ENCODE measurements around the gene TWF1.

TWF1 gene

DNA sequence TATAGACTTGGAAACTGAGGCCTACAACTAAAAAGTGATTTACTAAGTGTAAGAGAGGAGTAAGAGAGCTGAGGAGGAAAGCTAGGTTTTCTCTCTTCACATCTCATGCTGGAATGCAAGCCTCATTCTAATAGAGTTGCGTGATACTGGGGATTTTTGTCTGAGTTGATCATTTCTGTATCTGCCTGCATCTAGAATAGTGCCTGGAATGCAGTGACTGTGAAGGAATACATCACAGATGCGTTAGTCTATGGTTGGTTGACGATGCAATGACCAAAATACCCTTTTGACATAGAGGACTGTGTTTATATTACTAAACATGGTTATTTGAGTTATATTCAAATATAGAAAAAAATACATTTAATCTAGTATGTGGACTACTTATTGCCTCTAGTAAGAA is 20.6 kb upstream of the TWF1 start:
- TF ChIP-seq, protein P1, sequence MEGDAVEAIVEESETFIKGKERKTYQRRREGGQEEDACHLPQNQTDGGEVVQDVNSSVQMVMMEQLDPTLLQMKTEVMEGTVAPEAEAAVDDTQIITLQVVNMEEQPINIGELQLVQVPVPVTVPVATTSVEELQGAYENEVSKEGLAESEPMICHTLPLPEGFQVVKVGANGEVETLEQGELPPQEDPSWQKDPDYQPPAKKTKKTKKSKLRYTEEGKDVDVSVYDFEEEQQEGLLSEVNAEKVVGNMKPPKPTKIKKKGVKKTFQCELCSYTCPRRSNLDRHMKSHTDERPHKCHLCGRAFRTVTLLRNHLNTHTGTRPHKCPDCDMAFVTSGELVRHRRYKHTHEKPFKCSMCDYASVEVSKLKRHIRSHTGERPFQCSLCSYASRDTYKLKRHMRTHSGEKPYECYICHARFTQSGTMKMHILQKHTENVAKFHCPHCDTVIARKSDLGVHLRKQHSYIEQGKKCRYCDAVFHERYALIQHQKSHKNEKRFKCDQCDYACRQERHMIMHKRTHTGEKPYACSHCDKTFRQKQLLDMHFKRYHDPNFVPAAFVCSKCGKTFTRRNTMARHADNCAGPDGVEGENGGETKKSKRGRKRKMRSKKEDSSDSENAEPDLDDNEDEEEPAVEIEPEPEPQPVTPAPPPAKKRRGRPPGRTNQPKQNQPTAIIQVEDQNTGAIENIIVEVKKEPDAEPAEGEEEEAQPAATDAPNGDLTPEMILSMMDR (IDR thresholded peaks at IDR 0.05; ENCODE audit: insufficient read depth, low read depth, low read length, missing control alignments) = no peak
- no peak for DNase-seq (ENCODE audit: low read depth)
- H3K4me3 ChIP-seq (ENCODE audit: low read depth, low read length) = no peak overlapping the region

DNA sequence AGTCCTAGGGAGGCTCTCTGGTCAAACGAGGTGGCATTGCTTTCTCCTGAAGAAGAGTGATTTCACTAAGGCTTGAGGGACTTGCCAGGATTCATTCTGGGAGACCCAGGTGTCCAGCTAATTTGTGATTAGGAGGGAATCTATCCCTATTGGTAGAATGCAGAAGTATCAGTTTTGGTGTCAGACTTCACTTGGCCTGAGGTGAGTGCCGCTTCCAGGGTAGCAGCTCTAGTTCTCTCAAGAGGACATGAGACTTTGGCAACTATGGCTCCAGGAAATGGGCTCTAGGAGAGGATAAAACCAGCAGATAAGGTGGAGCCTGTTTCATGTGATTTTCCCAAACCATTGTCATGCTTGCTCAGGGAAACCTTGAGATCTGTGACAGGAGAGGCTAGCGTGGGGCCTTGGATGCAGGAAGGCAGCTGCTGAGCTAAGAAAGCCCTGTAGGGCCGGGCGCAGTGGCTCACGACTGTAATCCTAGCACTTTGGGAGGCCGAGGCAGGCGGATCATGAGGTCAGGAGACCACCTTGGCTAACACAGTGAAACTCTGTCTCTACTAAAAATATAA is 18.2 kb upstream of the TWF1 start:
- TF ChIP-seq, protein P1 (IDR thresholded peaks at IDR 0.05; ENCODE audit: insufficient read depth, low read depth, low read length, missing control alignments) = no peak
- no peak for DNase-seq (ENCODE audit: low read depth)
- no peak overlapping the region for H3K4me3 ChIP-seq (ENCODE audit: low read depth, low read length)

DNA sequence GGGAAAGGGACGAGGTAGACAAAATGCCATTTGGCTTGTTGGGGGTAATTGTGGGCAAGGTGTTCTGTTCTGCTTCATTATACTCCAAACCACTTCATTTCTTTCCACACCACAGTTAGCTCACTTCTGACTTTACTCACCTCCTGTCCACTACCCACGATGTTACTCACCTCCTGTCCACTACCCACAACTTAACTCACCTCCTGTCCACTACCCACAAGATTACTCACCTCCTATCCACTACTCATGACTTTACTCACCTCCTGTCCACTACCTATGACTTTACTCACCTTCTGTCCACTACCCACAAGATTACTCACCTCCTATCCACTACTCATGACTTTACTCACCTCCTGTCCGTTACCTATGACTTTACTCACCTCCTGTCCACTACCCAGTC is 10.1 kb upstream of the TWF1 start:
- no peak overlapping the region for H3K4me3 ChIP-seq (ENCODE audit: low read depth, low read length)
- TF ChIP-seq, protein P1 (IDR thresholded peaks at IDR 0.05; ENCODE audit: insufficient read depth, low read depth, low read length, missing control alignments) = no peak
- no peak for DNase-seq (ENCODE audit: low read depth)

DNA sequence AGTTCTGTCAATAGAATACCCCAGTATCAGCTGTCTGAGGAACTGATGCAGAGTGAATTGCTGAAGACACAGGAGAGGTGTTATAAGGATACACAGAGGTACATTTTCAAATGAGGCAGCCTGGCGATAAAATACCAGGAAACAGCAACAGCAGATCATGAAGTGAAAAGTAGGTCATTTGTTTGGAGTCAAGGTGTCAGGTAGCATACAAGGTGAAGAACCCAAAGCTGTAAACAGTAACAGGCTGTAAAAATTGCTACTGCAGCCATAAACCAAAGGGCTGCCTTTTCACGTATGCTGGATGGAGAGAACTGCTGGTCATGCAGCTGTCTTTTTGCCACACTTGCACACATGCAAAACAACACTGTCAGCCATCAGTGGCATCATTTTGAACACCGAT is 9.3 kb upstream of the TWF1 start:
- DNase-seq (ENCODE audit: low read depth) = no peak
- H3K4me3 ChIP-seq (ENCODE audit: low read depth, low read length) = no peak overlapping the region
- TF ChIP-seq, protein P1 (IDR thresholded peaks at IDR 0.05; ENCODE audit: insufficient read depth, low read depth, low read length, missing control alignments) = no peak

DNA sequence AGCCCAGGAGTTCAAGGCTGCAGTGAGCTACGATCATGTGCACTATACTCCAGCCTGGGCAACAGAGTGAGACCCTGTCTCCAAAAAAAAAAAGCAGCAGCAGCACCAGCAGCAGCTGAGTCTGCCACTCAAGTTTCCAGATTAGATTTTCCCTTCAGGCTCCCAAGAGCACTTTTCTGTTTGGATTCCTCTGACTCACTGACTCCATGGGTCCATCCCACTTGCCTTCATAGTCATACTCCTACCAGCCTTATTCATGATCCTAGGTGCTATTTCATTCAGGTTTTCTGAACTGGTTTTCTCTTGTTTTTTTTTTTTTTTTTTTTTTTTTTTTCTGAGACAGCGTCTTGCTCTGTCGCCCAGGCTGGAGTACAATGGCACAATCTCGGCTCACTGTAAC is 6.8 kb upstream of the TWF1 start:
- TF ChIP-seq, protein P1 (IDR thresholded peaks at IDR 0.05; ENCODE audit: insufficient read depth, low read depth, low read length, missing control alignments) = no peak
- DNase-seq (ENCODE audit: low read depth) = no peak
- no peak overlapping the region for H3K4me3 ChIP-seq (ENCODE audit: low read depth, low read length)

DNA sequence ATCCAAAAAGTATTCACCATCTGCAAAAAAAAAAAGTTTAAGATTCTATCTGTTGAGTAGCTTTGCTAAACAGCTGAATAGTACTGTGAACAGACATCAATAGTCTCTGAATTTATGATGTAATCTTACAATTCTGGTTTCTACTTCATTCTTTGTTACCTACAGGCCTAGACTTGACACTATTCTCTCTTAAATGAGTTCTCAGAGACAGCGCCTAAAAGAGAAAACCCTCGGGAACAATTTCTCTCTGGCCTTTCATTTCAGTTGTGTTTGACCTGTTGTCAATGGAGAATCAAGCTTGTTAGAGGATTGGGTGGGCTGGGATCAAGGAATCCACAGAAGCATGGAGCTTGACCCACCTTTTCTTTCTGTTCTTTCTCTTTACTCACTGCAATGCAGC is 5.9 kb upstream of the TWF1 start:
- DNase-seq (ENCODE audit: low read depth) = no peak
- H3K4me3 ChIP-seq (ENCODE audit: low read depth, low read length) = no peak overlapping the region
- TF ChIP-seq, protein P1 (IDR thresholded peaks at IDR 0.05; ENCODE audit: insufficient read depth, low read depth, low read length, missing control alignments) = no peak

DNA sequence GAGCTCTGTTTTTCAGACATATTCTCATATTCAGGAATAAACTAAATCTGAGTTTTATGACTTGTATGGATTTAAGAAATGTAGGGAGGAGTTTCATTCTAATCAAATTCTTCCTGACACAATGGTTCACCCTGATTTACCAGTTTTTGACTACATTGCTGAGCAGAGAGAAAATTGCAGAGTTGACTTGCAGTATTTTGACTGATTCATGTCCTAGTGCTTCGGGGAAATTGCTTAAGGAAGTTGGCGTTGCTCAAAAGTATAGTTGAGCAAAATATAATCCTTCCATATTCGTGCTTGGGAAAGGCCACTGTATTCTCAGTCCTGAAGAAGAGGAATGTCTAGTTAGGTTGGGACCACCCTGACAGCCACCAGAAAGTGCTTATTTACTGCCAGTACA is 1.3 kb upstream of the TWF1 start:
- no peak for DNase-seq (ENCODE audit: low read depth)
- TF ChIP-seq, protein P1 (IDR thresholded peaks at IDR 0.05; ENCODE audit: insufficient read depth, low read depth, low read length, missing control alignments) = no peak
- no peak overlapping the region for H3K4me3 ChIP-seq (ENCODE audit: low read depth, low read length)
